Activated CD8-positive, alpha-beta T cell treated with anti-CD3 and anti-CD28 coated beads, Interleukin-2, amount 10 ng/mL, durations not matched to agents 7 days and 5 days (primary cell): ENCODE data around the gene MCF2L2. TPM values are rescaled to one million over a fixed set of nuclear protein-coding genes. Genes with fewer than 3 reads are reported as not detected.
A peak's percentile ranks its signal among the peaks of the same experiment; 100 is the strongest.
"Not testable (repeated sequence)": the region's sequence is repeated elsewhere in the genome, so short reads cannot be mapped to it uniquely, and the experiment has no call there.

Source experiments
- ATAC-seq: fragments of 150-1000 bp; cut with Tn5 transposase; one replicate; pipeline ENCODE4 v1.10.0; 2021; ENCODE audit warnings: moderate library complexity
- CTCF ChIA-PET: fragments of 350-600 bp; sonication (Branson Sonifier 250); formaldehyde crosslinking; loops from one replicate; lab custom pipeline; 2021; ENCODE audit warnings: antibody characterized with exemption; lab: Charles Lee
- POLR2A ChIA-PET: fragments of 350-600 bp; sonication (Branson Sonifier 250); formaldehyde crosslinking; loops from one replicate; lab custom pipeline; 2021; ENCODE audit warnings: antibody characterized with exemption; lab: Charles Lee
- DNase-seq: peaks from one replicate; pipeline ENCODE4 v3.0.0-alpha.2; 2020
- H3K27ac Mint-ChIP-seq: one replicate; pipeline ENCODE4 v1.8.0; 2021; ENCODE audit warnings: mild to moderate bottlenecking, mixed read lengths
- H3K27me3 Mint-ChIP-seq: one replicate; pipeline ENCODE4 v1.8.0; 2021; ENCODE audit warnings: low read depth, mixed read lengths
- H3K36me3 Mint-ChIP-seq: one replicate; pipeline ENCODE4 v1.8.0; 2021; ENCODE audit warnings: low read depth, mixed read lengths
- H3K4me1 Mint-ChIP-seq: one replicate; pipeline ENCODE4 v1.8.0; 2021; ENCODE audit warnings: low read depth, mixed read lengths
- H3K4me3 Mint-ChIP-seq: one replicate; pipeline ENCODE4 v1.8.0; 2021; ENCODE audit warnings: mild to moderate bottlenecking, mixed read lengths
- H3K9me3 Mint-ChIP-seq: one replicate; pipeline ENCODE4 v1.8.0; 2022; ENCODE audit warnings: mixed read lengths; ENCODE audit not compliant: insufficient read depth
- total RNA-seq, 2 experiments: library from RNA; stranded (reverse); gene quantifications; one replicate each; pipeline ENCODE4 v1.2.3, GENCODE V29; 2021

The MCF2L2 gene
- 1 to 10 TPM; 7.2 to 7.5 TPM for total RNA-seq

- Mint-ChIP-seq H3K4me1 (peaks cover 37% of the 10 kb centered on the region), H3K9me3 (no peaks in the 10 kb centered on the region), H3K27me3 (peaks cover 10% of the 10 kb centered on the region), H3K36me3 (peaks cover 3% of the 10 kb centered on the region), H3K4me3 (peak within 1 kb of the TSS; percentile 84), H3K27ac (peak within 1 kb of the TSS; percentile 79)
- DNase-seq (peak; percentile 91), ATAC-seq (peak; percentile 93)
- ChIA-PET CTCF (interaction anchor here (0.7 to 1.2 kb wide), 3 partner anchors 11 to 456 kb away, joined by 3 to 4 read pairs (median 3); partner anchors contain the start of gene PARL), POLR2A (interaction anchor here (1.3 to 1.7 kb wide), 4 partner anchors 9 to 207 kb away, joined by 4 to 10 read pairs (median 8); partner anchors contain the start of gene KLHL24)
Observed at GRCh38 chr3:183428447-183429211, at the start of gene MCF2L2. MCF2L2 (minus strand) TSS chr3:183428619; CDS start chr3:183427977, 642 bp downstream.

- no peak for ATAC-seq
- Mint-ChIP-seq H3K4me3 (no peak overlapping the region), H3K36me3 (no peaks in the 10 kb centered on the region), H3K27me3 (peaks cover 3% of the 10 kb centered on the region), H3K9me3 (no peaks in the 10 kb centered on the region), H3K27ac (no peak overlapping the region), H3K4me1 (peaks cover 3% of the 10 kb centered on the region)
- CTCF ChIA-PET = interaction anchor here (1.2 to 2.4 kb wide), 3 partner anchors 9 to 113 kb away, joined by 4 to 6 read pairs (median 5); no protein-coding TSS in a partner anchor
- POLR2A ChIA-PET = no interaction called here
- DNase-seq = no peak
Observed at GRCh38 chr3:183477801-183478456, 49.5 kb upstream of the MCF2L2 start.

GRCh38 chr3:183475764-183476162 lies 47.3 kb upstream of the MCF2L2 start:
- H3K27ac Mint-ChIP-seq, H3K4me1 Mint-ChIP-seq, POLR2A ChIA-PET, H3K4me3 Mint-ChIP-seq, H3K36me3 Mint-ChIP-seq, H3K9me3 Mint-ChIP-seq, ATAC-seq, DNase-seq, H3K27me3 Mint-ChIP-seq: not testable (repeated sequence)
- CTCF ChIA-PET = interaction anchor here (1.0 to 4.3 kb wide), 4 partner anchors 10 to 291 kb away, joined by 3 to 23 read pairs (median 4); no protein-coding TSS in a partner anchor

GRCh38 chr3:183475016-183475763 lies 46.8 kb upstream of the MCF2L2 start:
- ChIA-PET CTCF (interaction anchor here (1.0 to 4.3 kb wide), 5 partner anchors 10 to 291 kb away, joined by 3 to 23 read pairs (median 4); no protein-coding TSS in a partner anchor), POLR2A (no interaction called here)
- no peaks in the 10 kb centered on the region for H3K9me3 Mint-ChIP-seq
- H3K4me3 Mint-ChIP-seq = no peak overlapping the region
- H3K36me3 Mint-ChIP-seq = no peaks in the 10 kb centered on the region
- no peak for ATAC-seq
- H3K27ac Mint-ChIP-seq = no peak overlapping the region
- DNase-seq = no peak
- peaks cover 3% of the 10 kb centered on the region for H3K27me3 Mint-ChIP-seq
- peaks cover under 1% of the 10 kb centered on the region for H3K4me1 Mint-ChIP-seq

- no peak overlapping the region for H3K27ac Mint-ChIP-seq
- no peak for ATAC-seq
- peaks cover 3% of the 10 kb centered on the region for H3K27me3 Mint-ChIP-seq
- CTCF ChIA-PET = interaction anchor here (1.4 to 4.3 kb wide), 2 partner anchors 86 to 293 kb away, joined by 3 to 23 read pairs; no protein-coding TSS in a partner anchor
- no peaks in the 10 kb centered on the region for H3K9me3 Mint-ChIP-seq
- peaks cover 8% of the 10 kb centered on the region for H3K4me1 Mint-ChIP-seq
- POLR2A ChIA-PET = no interaction called here
- H3K36me3 Mint-ChIP-seq = no peaks in the 10 kb centered on the region
- H3K4me3 Mint-ChIP-seq = no peak overlapping the region
- no peak for DNase-seq
Observed at GRCh38 chr3:183473969-183474368, 45.5 kb upstream of the MCF2L2 start.

- no peaks in the 10 kb centered on the region for H3K9me3 Mint-ChIP-seq
- peaks cover 17% of the 10 kb centered on the region for H3K4me1 Mint-ChIP-seq
- DNase-seq (no peak), ATAC-seq (no peak)
- peaks cover 3% of the 10 kb centered on the region for H3K27me3 Mint-ChIP-seq
- no peaks in the 10 kb centered on the region for H3K36me3 Mint-ChIP-seq
- H3K27ac Mint-ChIP-seq = no peak overlapping the region
- no peak overlapping the region for H3K4me3 Mint-ChIP-seq
- CTCF ChIA-PET = interaction anchor here (0.7 to 4.3 kb wide), 3 partner anchors 21 to 294 kb away, joined by 3 to 23 read pairs (median 13); no protein-coding TSS in a partner anchor
- POLR2A ChIA-PET = no interaction called here
Observed at GRCh38 chr3:183472155-183472554, 43.7 kb upstream of the MCF2L2 start.

GRCh38 chr3:183468424-183468823 lies 40.0 kb upstream of the MCF2L2 start:
- H3K9me3 Mint-ChIP-seq = no peaks in the 10 kb centered on the region
- CTCF ChIA-PET = interaction anchor here (0.6 to 4.0 kb wide), 14 partner anchors 9 to 416 kb away, joined by 3 to 53 read pairs (median 4); partner anchors contain the start of genes KLHL24 and PARL
- no peak for ATAC-seq
- no peak overlapping the region for H3K4me3 Mint-ChIP-seq
- POLR2A ChIA-PET = interaction anchor here (0.7 to 1.1 kb wide), 4 partner anchors 87 to 229 kb away, joined by 3 to 4 read pairs (median 4); partner anchors contain the start of genes KLHL6 and YEATS2
- H3K27me3 Mint-ChIP-seq = peaks cover 3% of the 10 kb centered on the region
- peaks cover 17% of the 10 kb centered on the region for H3K4me1 Mint-ChIP-seq
- no peak for DNase-seq
- no peak overlapping the region for H3K27ac Mint-ChIP-seq
- no peaks in the 10 kb centered on the region for H3K36me3 Mint-ChIP-seq

- peaks cover 5% of the 10 kb centered on the region for H3K27me3 Mint-ChIP-seq
- CTCF ChIA-PET = interaction anchor here (1.0 to 1.2 kb wide), 3 partner anchors 94 to 301 kb away, joined by 3 to 5 read pairs (median 4); no protein-coding TSS in a partner anchor
- ATAC-seq (no peak), DNase-seq (no peak)
- H3K4me3 Mint-ChIP-seq = no peak overlapping the region
- no peaks in the 10 kb centered on the region for H3K9me3 Mint-ChIP-seq
- H3K36me3 Mint-ChIP-seq = no peaks in the 10 kb centered on the region
- no peak overlapping the region for H3K27ac Mint-ChIP-seq
- POLR2A ChIA-PET = no interaction called here
- peaks cover 17% of the 10 kb centered on the region for H3K4me1 Mint-ChIP-seq
Observed at GRCh38 chr3:183466575-183466974, 38.2 kb upstream of the MCF2L2 start.

- ATAC-seq, H3K27ac Mint-ChIP-seq, CTCF ChIA-PET, H3K27me3 Mint-ChIP-seq, H3K36me3 Mint-ChIP-seq, H3K9me3 Mint-ChIP-seq, DNase-seq, H3K4me3 Mint-ChIP-seq, POLR2A ChIA-PET: not testable (repeated sequence)
- peaks cover 17% of the 10 kb centered on the region for H3K4me1 Mint-ChIP-seq
Observed at GRCh38 chr3:183465710-183466109, 37.3 kb upstream of the MCF2L2 start.

GRCh38 chr3:183464480-183464879 lies 36.1 kb upstream of the MCF2L2 start:
- ChIA-PET POLR2A (interaction anchor here (0.6 kb wide), 1 partner anchor 173 kb away, joined by 4 read pairs; no protein-coding TSS in a partner anchor), CTCF (interaction anchor here (0.7 to 1.4 kb wide), 3 partner anchors 128 to 422 kb away, joined by 3 read pairs; no protein-coding TSS in a partner anchor)

More at GRCh38 chr3:183464480-183464879, 36.1 kb upstream of the MCF2L2 start:
- peaks cover 14% of the 10 kb centered on the region for H3K4me1 Mint-ChIP-seq
- DNase-seq (no peak), ATAC-seq (no peak)
- no peak overlapping the region for H3K4me3 Mint-ChIP-seq
- peaks cover 5% of the 10 kb centered on the region for H3K27me3 Mint-ChIP-seq
- no peak overlapping the region for H3K27ac Mint-ChIP-seq
- no peaks in the 10 kb centered on the region for H3K9me3 Mint-ChIP-seq
- no peaks in the 10 kb centered on the region for H3K36me3 Mint-ChIP-seq
